Measurements from ENCODE around the gene GALNS. TPM values are rescaled to one million over a fixed set of nuclear protein-coding genes. Genes with fewer than 3 reads are reported as not detected.

GALNS gene
- total and polyA plus RNA-seq, 2 experiments from 2014 or later, result 9.7 to 18.8 TPM

GRCh38 chr16:88880226-88881006, 23.7 kb upstream of the GALNS start:
- ATAC-seq, result peak; percentile 16
- Mint-ChIP-seq H3K9me3 (no peaks in the 10 kb centered on the region; the same call in none of the 3 replicates), H3K27me3 (ENCODE audit: insufficient read depth, low read depth, poor library complexity) (peaks cover 19% of the 10 kb centered on the region), H3K36me3 (ENCODE audit: low read depth) (no peaks in the 10 kb centered on the region; the same call in 2 of the 3 replicates), H3K27ac (no peak overlapping the region), H3K4me3 (no peak overlapping the region), H3K4me1 (no peaks in the 10 kb centered on the region; the same call in 2 of the 3 replicates)
- Histone ChIP-seq H3K36me3 (ENCODE audit: insufficient read depth) (no peaks in the 10 kb centered on the region), H4K20me1 (replicated peaks; ENCODE audit: insufficient read depth) (no peaks in the 10 kb centered on the region), H3K27me3 (ENCODE audit: insufficient read depth) (no peaks in the 10 kb centered on the region), H3K4me1 (ENCODE audit: insufficient read depth) (no peaks in the 10 kb centered on the region), H3K79me2 (replicated peaks; ENCODE audit: insufficient read depth) (no peaks in the 10 kb centered on the region), H2AFZ (no peak overlapping the region), H3K4me2 (no peak overlapping the region), H3K4me3 (no peak overlapping the region), H3K27ac (ENCODE audit: low read depth) (no peak overlapping the region), H3F3A (replicated peaks; ENCODE audit: low read depth) (no peaks in the 10 kb centered on the region), H3K9me2 (ENCODE audit: insufficient read depth) (no peaks in the 10 kb centered on the region)
- TF ChIP-seq ZNF331 (CRISPR knock-in tag; IDR thresholded peaks at IDR 0.05; ENCODE audit: low read depth), result no peak
- no peak for TF ChIP-seq EZH2 (IDR thresholded peaks at IDR 0.05; ENCODE audit: low read depth, unreplicated experiment)
- TF ChIP-seq REST (IDR thresholded peaks at IDR 0.05; ENCODE audit: unreplicated experiment), result no peak
- TF ChIP-seq ZNF462 (CRISPR knock-in tag; IDR thresholded peaks at IDR 0.05), result no peak
- no peak for TF ChIP-seq STAT1 (IDR thresholded peaks at IDR 0.05; ENCODE audit: unreplicated experiment)
- no peak for TF ChIP-seq ETS1 (IDR thresholded peaks at IDR 0.05)
- TF ChIP-seq EZH2phosphoT487 (IDR thresholded peaks at IDR 0.05; ENCODE audit: unreplicated experiment), result no peak
- TF ChIP-seq POLR2AphosphoS5 (IDR thresholded peaks at IDR 0.05; ENCODE audit: low read depth), result no peak
- no peak for TF ChIP-seq CTCF (conservative IDR thresholded peaks at IDR 0.05; ENCODE audit: low read depth in 2 of 2)
- no peak for TF ChIP-seq CREB1 (CRISPR knock-in tag; IDR thresholded peaks at IDR 0.05; ENCODE audit: low read depth)
- TF ChIP-seq ZNF114 (CRISPR knock-in tag; IDR thresholded peaks at IDR 0.05), result no peak
- TF ChIP-seq JUNB (IDR thresholded peaks at IDR 0.05; ENCODE audit: unreplicated experiment), result no peak
- no peak for TF ChIP-seq NANOG (IDR thresholded peaks at IDR 0.05; ENCODE audit: borderline replicate concordance)
- no peak for DNase-seq (ENCODE audit: low spot score)

Data from GM23338 (cell line).